AG09319 (cell line): Measurements from ENCODE around the gene SYK.

Source experiments
- DNase-seq: peaks from one replicate; pipeline ENCODE4 v3.0.0-alpha.2; 2010; ENCODE audit warnings: low read depth; ENCODE audit errors: extremely low read depth
- CTCF ChIP-seq: IDR thresholded peaks from 2 replicates; pipeline ENCODE4 v1.5.1; 2011; ENCODE audit warnings: low read depth, mild to moderate bottlenecking, inconsistent platforms, low read length, moderate library complexity

SYK gene

GRCh38 chr9:90826326-90827020 lies 24.9 kb downstream of the SYK start:
- no peak for TF ChIP-seq CTCF
- DNase-seq: no peak

GRCh38 chr9:90827181-90827871 lies 25.7 kb downstream of the SYK start:
- no peak for TF ChIP-seq CTCF
- DNase-seq: no peak

- no peak for DNase-seq
- no peak for TF ChIP-seq CTCF
These were observed 28.4 kb downstream of the SYK start for GRCh38 chr9:90830051-90830450.

- DNase-seq: no peak
- no peak for TF ChIP-seq CTCF
These were observed 29.4 kb downstream of the SYK start for GRCh38 chr9:90830977-90831376.

- DNase-seq: no peak
- no peak for TF ChIP-seq CTCF
These were observed 30.6 kb downstream of the SYK start for GRCh38 chr9:90832261-90832660.

- no peak for DNase-seq
- no peak for TF ChIP-seq CTCF
These were observed 33.4 kb downstream of the SYK start for GRCh38 chr9:90834828-90835595.
